GM20431 (cell line): ENCODE data around the gene SLAIN1.

ENCODE experiments used
- in situ Hi-C: fragments of 300-500 bp; cut with MseI, MboI; formaldehyde crosslinking; loops from one replicate; pipeline ENCODE4 v1.15.0; 2020; ENCODE audit warnings: low sequenced_read_pairs; ENCODE audit not compliant: unreplicated experiment

SLAIN1 gene

GRCh38 chr13:77811981-77812380 lies 114.5 kb downstream of the SLAIN1 start:
- in situ Hi-C loops = no loop called here
